Measurements from ENCODE around the gene SEC14L1.

SEC14L1 gene

GRCh38 chr17:77217566-77217965 lies 76.8 kb downstream of the SEC14L1 start:
- DNase-seq: no peak

- no peak for DNase-seq
Observed at GRCh38 chr17:77218902-77219301, 78.1 kb downstream of the SEC14L1 start.

DNA sequence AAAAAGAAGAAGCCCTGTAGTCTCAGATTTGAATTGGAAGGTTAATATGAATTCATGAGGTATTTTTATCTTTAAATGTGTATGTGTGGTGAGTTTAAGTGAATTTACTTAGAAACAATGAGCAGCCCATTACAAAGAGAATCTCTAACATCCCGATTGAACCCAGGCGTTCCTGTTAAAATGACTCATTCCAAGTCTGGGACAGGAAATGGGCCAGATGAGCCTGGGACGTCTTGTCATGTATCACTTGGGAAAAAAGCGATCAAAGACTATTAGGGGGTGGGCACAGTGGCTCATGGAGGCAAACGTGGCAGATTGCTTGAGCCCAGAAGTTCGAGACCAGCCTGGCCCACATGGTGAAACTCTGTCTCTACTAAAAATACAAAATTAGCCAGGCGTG lies 81.6 kb downstream of the SEC14L1 start:
- no peak for DNase-seq

DNA sequence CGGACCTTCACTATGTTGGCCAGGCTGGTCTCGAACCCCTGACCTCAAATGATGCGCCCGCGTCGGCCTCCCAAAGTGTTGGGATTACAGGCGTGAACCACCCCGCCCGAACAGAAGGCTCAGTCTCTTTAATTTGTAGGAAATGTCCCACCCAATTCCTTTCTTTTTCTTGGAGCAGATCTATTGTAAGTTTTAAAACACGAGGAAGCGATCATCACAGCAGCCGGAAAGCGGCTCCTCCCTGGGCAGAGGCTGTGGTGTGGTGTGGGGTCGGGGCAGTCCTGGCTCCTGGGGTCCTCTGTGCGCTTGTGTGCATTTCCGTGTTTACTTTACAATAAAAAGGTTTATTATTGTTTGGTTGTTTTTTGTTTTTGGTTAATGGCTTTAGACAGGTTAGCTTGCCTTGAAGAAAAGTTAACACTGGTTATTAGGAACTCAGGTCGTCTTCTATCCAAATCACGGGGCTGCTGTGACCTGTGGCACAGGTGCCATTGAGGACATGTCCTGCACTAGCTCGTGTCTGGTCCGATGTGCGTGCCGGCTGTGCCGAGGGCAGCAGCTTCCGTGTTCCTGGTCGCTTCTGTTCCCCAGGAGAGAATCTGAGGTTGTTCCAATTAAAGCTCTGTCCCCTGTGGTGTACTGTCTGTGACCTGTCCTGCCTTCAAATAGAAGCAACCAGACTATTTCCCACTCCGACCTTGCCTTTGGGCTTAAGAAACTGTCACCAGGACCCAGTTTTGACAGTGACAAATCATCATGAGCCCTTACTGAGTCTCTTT lies 83.1 kb downstream of the SEC14L1 start:
- no peak for DNase-seq

DNA sequence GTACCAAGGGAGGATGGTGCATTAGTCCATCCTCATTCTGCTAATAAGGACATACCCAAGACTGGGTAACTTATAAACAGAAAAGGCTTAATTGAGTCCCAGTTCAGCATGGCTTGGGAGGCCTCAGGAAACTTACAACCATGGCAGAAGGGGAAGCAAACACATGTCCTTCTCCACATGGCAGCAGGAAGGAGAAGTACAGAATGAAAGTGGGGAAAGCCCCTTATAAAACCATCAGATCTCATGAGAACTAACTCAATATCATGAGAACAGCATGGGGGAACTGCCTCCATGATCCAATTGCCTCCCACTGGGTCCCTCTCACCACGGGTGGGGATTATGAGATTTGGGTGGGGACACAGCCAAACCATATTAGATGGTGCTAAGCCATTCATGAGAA lies 84.5 kb downstream of the SEC14L1 start:
- DNase-seq: no peak

- no peak for DNase-seq
Observed at GRCh38 chr17:77227461-77228240, 86.9 kb downstream of the SEC14L1 start.

DNA sequence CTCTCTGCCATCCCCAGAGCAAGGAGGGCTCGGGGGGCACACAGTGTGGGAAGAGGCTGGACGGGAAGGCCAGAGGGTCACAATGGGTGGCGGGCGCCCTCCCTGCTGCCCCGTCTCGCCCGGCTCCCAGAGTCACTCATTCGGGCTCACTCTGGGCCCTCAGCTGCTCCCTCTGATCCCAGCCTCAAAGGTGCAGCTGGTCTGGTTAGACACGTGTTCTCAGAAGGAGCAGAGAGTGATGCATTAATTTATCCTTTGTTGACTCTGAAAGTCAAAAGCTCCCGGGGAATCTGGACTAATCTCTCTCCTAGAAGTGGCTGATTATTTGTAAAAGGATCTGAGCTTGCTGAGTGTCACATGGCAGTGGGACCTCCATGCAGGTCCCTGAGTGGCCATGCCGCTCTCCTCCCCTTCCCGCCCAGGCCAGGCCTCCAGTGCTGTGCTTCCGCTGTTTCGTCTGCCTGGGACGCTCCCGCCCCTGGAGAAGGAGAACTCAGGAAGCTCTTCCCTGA lies 87.5 kb downstream of the SEC14L1 start:
- DNase-seq: no peak

- no peak for DNase-seq
Observed at GRCh38 chr17:77228816-77229215, 88.0 kb downstream of the SEC14L1 start.

GRCh38 chr17:77229786-77230435 lies 89.1 kb downstream of the SEC14L1 start:
- DNase-seq: no peak

GRCh38 chr17:77230436-77230830 lies 89.7 kb downstream of the SEC14L1 start:
- DNase-seq: no peak

GRCh38 chr17:77231076-77231871 lies 90.5 kb downstream of the SEC14L1 start:
- DNase-seq: no peak

- DNase-seq: no peak
Observed at GRCh38 chr17:77233127-77233526, 92.4 kb downstream of the SEC14L1 start.

DNA sequence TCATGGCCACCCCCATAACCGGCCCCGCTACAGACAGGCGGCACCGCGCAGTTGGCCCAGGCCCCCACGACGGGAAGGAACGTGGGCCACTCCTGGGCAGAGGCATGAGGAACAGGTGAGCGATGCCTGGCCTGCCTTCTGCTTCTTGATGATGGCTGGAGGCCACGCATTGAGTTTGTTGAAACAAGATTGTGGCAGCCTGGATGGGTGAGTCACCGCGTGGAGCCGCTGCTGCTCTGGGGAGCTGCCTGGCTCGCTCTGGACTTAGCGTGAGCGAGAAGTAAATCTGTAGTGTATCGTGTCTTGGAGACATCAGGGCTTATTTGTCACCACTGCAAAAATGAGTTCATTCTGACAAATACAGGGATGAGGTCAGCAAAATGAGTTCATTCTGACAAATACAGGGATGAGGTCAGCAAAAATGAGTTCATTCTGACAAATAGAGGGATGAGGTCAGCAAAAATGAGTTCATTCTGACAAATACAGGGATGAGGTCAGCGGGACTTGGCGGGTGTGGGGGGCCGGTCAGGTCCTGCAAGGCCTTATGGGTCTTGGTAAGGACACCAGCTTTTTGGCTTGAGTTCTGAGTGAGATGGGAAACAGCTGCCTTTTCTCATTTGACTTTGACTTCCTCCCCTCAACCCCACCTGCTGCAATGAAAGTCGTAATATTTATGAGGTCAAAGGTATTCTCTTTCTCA lies 93.0 kb downstream of the SEC14L1 start:
- peak; percentile 83 for DNase-seq

GRCh38 chr17:77234695-77235094 lies 93.9 kb downstream of the SEC14L1 start:
- no peak for DNase-seq

DNA sequence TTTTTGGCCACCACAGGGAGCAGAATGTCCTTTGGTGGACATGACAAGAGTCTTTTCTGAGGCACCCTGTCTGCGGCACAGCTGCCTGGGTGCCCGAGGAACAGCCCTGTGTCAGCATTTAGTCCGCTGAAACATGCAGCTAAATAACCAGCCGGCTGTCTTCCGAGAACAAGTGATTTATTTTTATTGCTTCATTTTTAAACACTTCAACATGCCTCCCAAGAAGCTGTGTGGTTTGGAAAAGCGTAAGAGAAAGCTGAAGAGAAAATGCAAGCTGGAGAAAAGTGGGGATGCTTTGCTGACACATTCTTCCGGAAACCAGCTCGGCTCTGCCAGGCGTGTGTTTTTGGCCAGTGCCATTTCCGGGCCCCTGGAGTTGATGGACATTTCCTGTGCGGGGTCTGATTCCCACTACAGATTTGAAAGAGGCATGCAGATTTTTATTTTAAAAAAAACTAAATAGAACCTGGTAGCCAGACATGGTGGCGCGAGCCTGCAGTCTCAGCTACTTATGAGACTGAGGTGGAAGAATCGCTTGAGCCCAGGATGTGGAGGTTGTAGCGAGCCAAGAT lies 94.7 kb downstream of the SEC14L1 start:
- DNase-seq: peak; percentile 77

DNA sequence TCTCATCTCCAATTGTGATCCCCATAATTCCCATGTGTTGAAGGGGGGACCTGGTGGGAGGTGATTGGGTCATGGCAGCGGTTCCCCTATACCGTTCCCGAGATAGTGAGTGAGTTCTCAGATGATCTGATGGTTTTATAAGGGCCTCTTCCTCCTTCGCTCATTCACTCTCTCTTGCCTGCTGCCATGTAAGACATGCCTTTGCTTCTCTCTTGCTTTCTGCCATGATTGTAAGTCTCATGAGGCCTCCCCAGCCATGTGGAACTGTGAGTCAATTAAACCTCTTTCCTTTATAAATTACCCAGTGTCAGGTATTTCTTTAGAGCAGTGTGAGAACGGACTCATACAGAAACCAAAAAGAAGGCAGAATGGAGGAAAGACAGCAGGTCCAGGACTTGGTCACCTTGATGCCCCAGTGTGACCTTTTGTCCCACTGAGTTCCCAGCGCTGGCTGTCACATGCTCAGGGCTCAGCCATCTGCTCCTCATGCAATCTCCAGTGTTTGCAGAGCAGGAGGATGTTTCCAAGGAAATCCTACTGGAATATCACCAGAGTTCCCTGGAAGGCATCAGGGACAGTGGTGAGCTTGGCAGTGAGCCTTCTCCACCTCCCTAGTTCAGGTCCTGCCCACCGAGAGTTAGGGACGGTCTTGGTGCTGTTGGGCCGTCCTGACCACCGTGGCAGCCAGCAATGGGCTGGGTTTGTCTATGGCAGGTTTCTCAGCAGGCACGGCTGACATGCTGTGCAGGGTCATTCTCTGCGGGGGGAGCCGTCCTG lies 96.7 kb downstream of the SEC14L1 start:
- no peak for DNase-seq

DNA sequence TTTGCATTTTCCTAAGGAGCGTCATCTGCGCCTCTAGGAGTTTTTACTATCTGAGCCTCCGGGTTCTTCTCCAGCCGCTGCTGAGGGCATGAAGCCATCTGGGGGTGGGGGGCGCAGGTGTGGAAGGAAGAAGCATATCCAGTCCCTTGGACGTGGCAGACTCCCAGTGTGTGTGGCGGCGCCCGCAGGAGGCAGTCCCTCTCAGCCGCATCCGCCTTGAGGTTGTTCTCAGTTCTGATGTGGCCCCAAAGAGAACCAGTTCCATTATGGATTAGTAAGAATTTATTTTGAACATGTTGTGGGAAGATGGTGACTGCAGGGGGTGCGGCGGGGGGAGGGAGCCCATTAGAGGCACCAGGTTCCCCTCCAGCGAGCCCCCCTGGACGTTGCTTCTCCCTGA lies 100.2 kb downstream of the SEC14L1 start:
- no peak for DNase-seq

GRCh38 chr17:77242118-77242851 lies 101.5 kb downstream of the SEC14L1 start:
- no peak for DNase-seq

- no peak for DNase-seq
Observed at GRCh38 chr17:77245162-77245926, 104.6 kb downstream of the SEC14L1 start.
